ENCODE results near the gene CLCN3. TPM values are rescaled to one million over a fixed set of nuclear protein-coding genes. Genes with fewer than 3 reads are reported as not detected.
A peak's percentile ranks its signal among the peaks of the same experiment; 100 is the strongest.
"Not testable (repeated sequence)": the region's sequence is repeated elsewhere in the genome, so short reads cannot be mapped to it uniquely, and the experiment has no call there.

The CLCN3 gene
- total RNA-seq, 1 experiment from 2014 or later, result 21.8 TPM

GRCh38 chr4:169655401-169655800, 35.0 kb downstream of the CLCN3 start:
- DNase-seq (ENCODE audit: low read depth), result no peak

GRCh38 chr4:169657470-169658107, 37.2 kb downstream of the CLCN3 start:
- DNase-seq (ENCODE audit: low read depth), result no peak

GRCh38 chr4:169658196-169658595, 37.8 kb downstream of the CLCN3 start:
- no peak for DNase-seq (ENCODE audit: low read depth)

GRCh38 chr4:169658975-169659715, 38.8 kb downstream of the CLCN3 start:
- no peak for DNase-seq (ENCODE audit: low read depth)

GRCh38 chr4:169659716-169660670, 39.6 kb downstream of the CLCN3 start:
- peak; percentile 95 for DNase-seq (ENCODE audit: low read depth)

GRCh38 chr4:169660929-169661328, 40.6 kb downstream of the CLCN3 start:
- no peak for DNase-seq (ENCODE audit: low read depth)

- no peak for DNase-seq (ENCODE audit: low read depth)
These were observed 41.4 kb downstream of the CLCN3 start for GRCh38 chr4:169661761-169662160.

GRCh38 chr4:169662206-169662605, 41.8 kb downstream of the CLCN3 start:
- DNase-seq (ENCODE audit: low read depth), result no peak

GRCh38 chr4:169663402-169663801, 43.0 kb downstream of the CLCN3 start:
- no peak for DNase-seq (ENCODE audit: low read depth)

GRCh38 chr4:169663831-169664230, 43.5 kb downstream of the CLCN3 start:
- DNase-seq (ENCODE audit: low read depth), result peak; percentile 65

- DNase-seq (ENCODE audit: low read depth), result no peak
These were observed 44.2 kb downstream of the CLCN3 start for GRCh38 chr4:169664615-169665014.

- DNase-seq (ENCODE audit: low read depth), result no peak
These were observed 44.8 kb downstream of the CLCN3 start for GRCh38 chr4:169665046-169665737.

GRCh38 chr4:169668069-169668721, 47.8 kb downstream of the CLCN3 start:
- no peak for DNase-seq (ENCODE audit: low read depth)

- no peak for DNase-seq (ENCODE audit: low read depth)
These were observed 55.4 kb downstream of the CLCN3 start for GRCh38 chr4:169675825-169676224.

- DNase-seq (ENCODE audit: low read depth), result no peak
These were observed 56.9 kb downstream of the CLCN3 start for GRCh38 chr4:169677150-169677748.

GRCh38 chr4:169678486-169678885, 58.1 kb downstream of the CLCN3 start:
- not testable (repeated sequence) for DNase-seq (ENCODE audit: low read depth)

GRCh38 chr4:169678951-169679591, 58.7 kb downstream of the CLCN3 start:
- DNase-seq (ENCODE audit: low read depth), result not testable (repeated sequence)

GRCh38 chr4:169682372-169683047, 62.1 kb downstream of the CLCN3 start:
- no peak for DNase-seq (ENCODE audit: low read depth)

GRCh38 chr4:169689681-169690080, 69.3 kb downstream of the CLCN3 start:
- no peak for DNase-seq (ENCODE audit: low read depth)

All from HT1080 (cell line).